GM13977 (cell line): ENCODE measurements around the gene AOAH.
"Not testable (repeated sequence)": the region's sequence is repeated elsewhere in the genome, so short reads cannot be mapped to it uniquely, and the experiment has no call there.

ENCODE experiments used
- DNase-seq: peaks from one replicate; pipeline ENCODE4 v3.0.0; 2012; ENCODE audit warnings: low spot score
- CTCF ChIP-seq: IDR thresholded peaks from 2 replicates; pipeline ENCODE4 v1.5.1; 2012; ENCODE audit warnings: mild to moderate bottlenecking, control low read depth; ENCODE audit not compliant: insufficient read depth; ENCODE audit errors: extremely low read depth, missing control alignments
- in situ Hi-C: fragments of 300-500 bp; cut with MboI; formaldehyde crosslinking; loops from one replicate; pipeline ENCODE4 v1.12.0; 2022; ENCODE audit warnings: low sequenced_read_pairs, low pct_unique_long_range_greater_than_20kb, mixed read lengths, inconsistent platforms; ENCODE audit not compliant: unreplicated experiment

The AOAH gene

DNA sequence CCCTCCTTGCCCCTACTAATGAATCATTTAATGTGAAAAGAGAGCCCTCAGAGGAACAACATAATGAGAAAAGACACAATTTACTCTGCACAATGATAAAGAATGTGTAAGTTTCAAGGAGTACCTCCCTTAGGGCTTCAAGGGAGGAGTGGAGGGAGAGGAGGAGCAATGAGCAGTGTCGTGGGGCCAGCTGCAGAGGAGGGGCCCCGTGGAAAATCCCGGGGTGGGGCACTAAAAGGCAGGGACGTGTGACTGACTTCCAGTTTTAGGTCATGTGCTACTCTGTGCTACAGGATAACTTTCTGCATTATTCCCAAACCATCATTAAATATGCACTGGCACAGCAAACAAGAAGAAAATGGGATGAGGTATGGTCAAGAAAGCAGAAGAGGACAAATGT lies 226.5 kb downstream of the AOAH start:
- DNase-seq: no peak
- TF ChIP-seq CTCF: no peak
- in situ Hi-C loops: loop anchor here (25.0 kb wide), 1 partner anchor 690 kb away; no protein-coding TSS in a partner anchor

- not testable (repeated sequence) for DNase-seq
- in situ Hi-C loops: loop anchor here (25.0 kb wide), 1 partner anchor 690 kb away; no protein-coding TSS in a partner anchor
Measured at GRCh38 chr7:36497176-36497575, 227.1 kb downstream of the AOAH start.

DNA sequence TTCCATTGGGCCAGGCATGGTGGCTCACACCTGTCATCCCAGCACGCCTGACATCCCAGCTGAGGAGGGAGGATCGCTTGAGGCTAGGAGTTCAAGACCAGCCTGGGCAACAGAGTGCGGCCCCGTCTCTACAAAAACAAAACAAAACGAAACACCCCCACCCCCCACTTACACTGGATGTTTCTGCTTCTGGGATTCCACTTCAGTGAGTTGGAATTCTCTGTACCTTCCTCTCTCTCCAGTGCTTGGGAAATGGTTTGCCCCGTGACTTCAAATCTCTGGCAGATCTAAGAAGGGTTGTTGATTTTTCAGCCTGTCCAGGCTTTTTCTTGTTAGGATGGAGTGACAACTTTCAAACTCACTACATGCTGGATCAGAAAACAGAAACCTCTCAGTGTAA lies 227.7 kb downstream of the AOAH start:
- DNase-seq: no peak
- in situ Hi-C loops: loop anchor here (25.0 kb wide), 1 partner anchor 691 kb away; no protein-coding TSS in a partner anchor
- TF ChIP-seq CTCF: no peak

GRCh38 chr7:36491317-36491716 lies 233.0 kb downstream of the AOAH start:
- DNase-seq: no peak
- no peak for TF ChIP-seq CTCF
- in situ Hi-C loops: loop anchor here (25.0 kb wide), 1 partner anchor 696 kb away; no protein-coding TSS in a partner anchor

GRCh38 chr7:36490419-36490830 lies 233.9 kb downstream of the AOAH start:
- in situ Hi-C loops: loop anchor here (25.0 kb wide), 1 partner anchor 697 kb away; no protein-coding TSS in a partner anchor
- no peak for TF ChIP-seq CTCF
- no peak for DNase-seq

DNA sequence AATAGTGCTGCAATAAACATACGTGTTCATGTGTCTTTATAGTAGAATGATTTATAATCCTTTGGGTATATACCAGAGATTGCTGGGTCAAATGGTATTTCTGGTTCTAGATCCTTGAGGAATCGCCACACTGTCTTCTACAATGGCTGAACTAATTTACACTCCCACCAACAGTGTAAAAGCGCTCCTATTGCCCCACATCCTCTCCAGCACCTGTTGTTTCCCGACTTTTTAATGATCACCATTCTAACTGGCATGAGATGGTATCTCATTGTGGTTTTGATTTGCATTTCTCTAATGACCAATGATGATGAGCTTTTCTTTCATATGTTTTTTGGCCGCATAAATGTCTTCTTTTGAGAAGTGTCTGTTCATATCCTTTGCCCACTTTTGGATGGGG lies 235.6 kb downstream of the AOAH start:
- in situ Hi-C loops: loop anchor here (25.0 kb wide), 1 partner anchor 699 kb away; no protein-coding TSS in a partner anchor

DNA sequence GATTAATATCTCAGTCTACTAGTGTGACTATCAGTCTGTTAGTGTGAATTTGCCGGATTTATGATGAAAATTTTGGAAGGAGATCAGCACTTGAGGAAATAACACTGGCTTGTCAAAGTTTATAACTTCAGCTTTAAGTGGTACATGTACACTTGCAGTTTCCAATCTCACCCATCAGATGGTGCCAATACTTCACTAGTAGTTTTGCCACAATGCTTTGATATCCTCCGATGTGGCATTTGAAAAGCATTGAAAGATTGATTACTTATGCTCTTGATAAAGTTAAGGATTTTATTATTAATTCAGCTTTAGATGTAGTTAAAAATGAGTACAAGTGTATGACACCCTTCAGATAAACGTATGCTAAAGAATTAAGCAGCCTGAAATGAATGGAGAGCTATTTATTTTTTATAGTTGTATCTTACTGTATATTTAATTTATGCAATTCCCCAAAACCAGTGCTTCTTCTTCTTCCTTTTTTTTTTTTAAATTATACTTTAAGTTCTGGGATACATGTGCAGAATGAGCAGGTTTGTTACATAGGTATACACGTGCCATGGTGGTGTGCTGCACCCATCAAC lies 236.4 kb downstream of the AOAH start:
- peak; percentile 59 for TF ChIP-seq CTCF
- DNase-seq: peak; percentile 38
- in situ Hi-C loops: loop anchor here (25.0 kb wide), 1 partner anchor 699 kb away; no protein-coding TSS in a partner anchor

More for the DNA sequence above, 235.6 kb downstream of the AOAH start:
- not testable (repeated sequence) for DNase-seq
